Pulmonary artery endothelial cell (primary cell): ENCODE data around the gene FOXL3. TPM values are rescaled to one million over a fixed set of nuclear protein-coding genes. Genes with fewer than 3 reads are reported as not detected.

ENCODE experiments used
- DNase-seq: peaks from one replicate; pipeline ENCODE4 v3.0.0-alpha.2; 2011; ENCODE audit warnings: low read depth, low spot score
- total RNA-seq: library from RNA; depleted of rRNA; stranded (reverse); fragments of >200 nt; gene quantifications from 2 replicates; pipeline ENCODE4 v1.2.3, GENCODE V29; 2014

Gene FOXL3
- total RNA-seq, 1 donor from 2014 or later: not detected

- DNase-seq: no peak
Observed at GRCh38 chr7:266851-267840, 22.8 kb upstream of the FOXL3 start.

- DNase-seq: no peak
Observed at GRCh38 chr7:268991-269390, 21.0 kb upstream of the FOXL3 start.

DNA sequence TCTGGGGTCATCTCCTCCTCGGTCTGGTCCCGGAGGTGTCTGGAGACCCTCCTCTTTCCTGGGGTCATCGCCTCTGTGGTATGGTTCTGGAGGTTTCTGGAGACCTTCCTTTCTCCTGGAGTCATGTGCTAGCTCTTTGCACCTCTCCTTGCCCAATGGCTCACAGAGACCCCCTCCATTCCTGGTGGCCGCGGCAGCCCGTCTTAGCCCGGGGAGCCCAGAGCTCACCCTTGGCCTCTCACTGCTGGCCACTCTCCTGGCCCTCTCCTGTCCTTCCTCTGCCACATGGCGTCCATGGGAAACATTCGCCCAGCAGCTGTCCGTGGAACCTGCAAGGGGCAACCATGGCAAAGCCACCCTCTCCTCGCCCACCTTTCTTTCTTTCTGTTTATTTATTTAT lies 20.2 kb upstream of the FOXL3 start:
- no peak for DNase-seq

- no peak for DNase-seq
Observed at GRCh38 chr7:270351-270983, 19.5 kb upstream of the FOXL3 start.

GRCh38 chr7:271266-272107 lies 18.5 kb upstream of the FOXL3 start:
- DNase-seq: no peak

DNA sequence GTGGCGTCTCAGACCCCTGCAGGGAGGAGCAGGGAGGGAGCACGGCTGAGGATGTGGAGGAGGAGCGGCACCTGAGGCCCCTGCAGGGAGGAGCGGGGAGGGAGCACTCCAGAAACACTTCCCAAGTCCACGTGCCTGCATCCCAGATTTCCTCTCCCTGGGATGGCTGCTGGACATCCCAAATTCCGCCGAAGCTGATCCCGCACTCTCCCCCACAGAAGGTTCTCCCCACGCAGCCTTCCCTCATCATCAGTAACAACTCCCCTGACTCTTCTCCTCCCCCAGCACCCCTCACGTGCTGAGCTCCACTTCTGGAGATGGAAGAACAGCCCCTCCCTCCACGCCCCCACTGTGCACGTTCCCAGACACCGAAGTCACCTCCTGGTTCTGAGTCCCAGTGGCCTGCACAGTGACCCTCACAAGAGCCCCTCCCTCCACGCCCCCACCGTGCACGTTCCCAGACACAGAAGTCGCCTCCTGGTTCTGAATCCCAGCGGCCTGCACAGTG lies 17.8 kb upstream of the FOXL3 start:
- DNase-seq: no peak

DNA sequence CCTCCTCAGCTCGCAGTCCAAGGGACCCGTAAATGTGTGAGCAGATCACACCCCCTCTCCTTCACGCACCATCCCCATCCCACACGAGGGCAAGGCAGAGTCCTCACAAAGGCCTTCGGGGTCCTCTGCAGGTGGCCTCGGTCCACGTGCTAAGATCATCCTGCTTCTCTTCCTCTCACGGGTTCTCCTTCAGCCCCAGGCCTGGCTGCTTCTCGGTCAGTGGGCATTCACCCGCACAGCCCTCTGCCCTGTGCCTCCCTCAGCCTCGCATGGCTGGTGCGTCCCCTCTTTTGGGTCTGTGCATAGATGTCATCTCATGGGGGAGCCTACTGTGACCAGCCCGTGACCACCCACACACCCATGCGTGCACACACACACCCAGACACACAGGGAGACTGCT lies 17.3 kb upstream of the FOXL3 start:
- DNase-seq: no peak

GRCh38 chr7:273327-273726 lies 16.6 kb upstream of the FOXL3 start:
- DNase-seq: no peak

GRCh38 chr7:274266-274665 lies 15.7 kb upstream of the FOXL3 start:
- DNase-seq: no peak

DNA sequence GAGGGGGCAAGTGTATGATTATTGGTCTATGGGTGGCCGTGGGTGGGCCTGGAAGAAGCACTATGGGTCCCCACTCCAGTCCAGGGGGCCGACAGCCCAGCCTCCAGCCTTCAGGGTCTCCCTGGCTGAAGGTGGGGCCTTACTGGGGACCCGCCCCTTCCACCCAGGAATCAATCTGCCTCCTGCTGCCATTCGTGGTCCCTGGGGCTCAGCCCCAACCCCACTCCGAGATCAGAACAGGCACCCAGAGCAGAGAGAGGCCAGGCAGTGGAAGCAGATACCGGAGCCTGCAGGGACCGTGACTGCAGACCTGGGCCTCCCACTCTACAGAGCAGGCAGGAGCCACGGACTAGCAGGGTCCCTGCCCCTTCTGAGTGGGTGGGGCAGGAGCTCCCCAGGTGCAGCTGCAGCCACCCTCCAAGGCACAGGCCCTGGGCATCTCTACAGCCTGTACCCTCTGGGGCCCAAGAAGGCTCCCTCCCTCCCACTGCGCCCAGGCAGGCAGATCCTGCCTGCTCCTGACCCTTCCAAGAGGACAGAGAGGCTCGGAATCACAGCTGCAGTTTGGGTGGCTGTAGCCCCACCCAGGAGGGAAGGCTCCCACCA lies 13.6 kb upstream of the FOXL3 start:
- DNase-seq: no peak

GRCh38 chr7:277228-277627 lies 12.7 kb upstream of the FOXL3 start:
- no peak for DNase-seq

DNA sequence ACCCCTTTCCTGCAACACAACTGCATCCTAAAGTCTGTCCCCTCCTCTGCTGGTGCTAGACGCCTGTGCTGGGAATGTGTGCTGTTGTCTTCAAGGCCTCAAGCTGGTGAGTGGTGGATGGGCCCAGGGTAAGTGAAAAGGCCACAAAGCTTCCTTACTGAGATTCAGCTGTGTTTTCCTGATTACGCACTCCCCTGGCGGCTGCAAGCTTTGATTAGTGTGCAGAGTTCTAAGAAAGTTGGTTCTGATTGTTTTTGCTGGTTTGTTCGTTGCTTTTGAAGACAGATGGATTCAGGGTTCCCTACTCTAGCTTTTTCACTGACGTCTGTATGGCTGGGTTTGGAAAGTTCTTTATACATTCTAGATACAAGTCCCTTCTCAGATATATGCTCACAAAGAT lies 11.9 kb upstream of the FOXL3 start:
- no peak for DNase-seq

DNA sequence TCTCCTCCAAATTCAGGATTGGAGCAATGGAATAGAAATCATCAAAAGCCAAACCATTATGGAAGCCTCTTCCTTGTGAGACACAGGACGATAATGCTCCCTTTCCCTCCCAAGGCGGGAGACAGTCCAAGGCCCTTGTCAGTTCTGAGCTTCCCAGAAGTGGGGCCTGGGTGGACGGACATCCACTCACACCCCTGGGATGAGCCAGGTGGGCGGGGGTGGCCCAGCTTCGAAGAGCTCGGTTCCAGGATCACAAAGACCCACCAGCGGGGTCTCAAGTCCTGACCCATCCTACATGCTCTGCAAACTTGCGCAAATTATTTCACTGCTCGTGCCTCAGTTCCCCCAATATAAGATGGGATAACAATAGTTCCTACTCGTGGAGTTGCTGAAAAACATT lies 10.1 kb upstream of the FOXL3 start:
- DNase-seq: no peak

GRCh38 chr7:280461-280860 lies 9.5 kb upstream of the FOXL3 start:
- no peak for DNase-seq

- no peak for DNase-seq
Observed at GRCh38 chr7:281637-282036, 8.3 kb upstream of the FOXL3 start.

DNA sequence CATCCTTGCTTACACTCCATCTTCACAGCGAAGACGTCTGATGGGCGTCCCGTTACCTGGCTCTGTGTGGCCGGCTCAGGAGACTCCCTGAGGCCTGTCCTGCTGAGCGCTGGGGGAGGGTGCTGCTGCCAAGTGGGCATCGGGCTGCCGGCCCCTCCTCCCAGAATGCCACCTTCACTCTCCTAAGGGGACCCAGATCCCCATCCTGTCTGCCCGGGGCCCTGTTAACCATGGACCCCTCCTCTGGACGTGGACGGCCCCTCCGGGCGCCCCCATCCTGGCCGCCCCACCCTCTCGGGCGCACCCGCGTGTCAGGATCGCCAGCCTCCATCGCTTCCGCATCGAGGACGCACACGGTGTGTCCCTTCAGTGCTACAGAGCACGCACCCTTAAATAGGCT lies 7.3 kb upstream of the FOXL3 start:
- no peak for DNase-seq

DNA sequence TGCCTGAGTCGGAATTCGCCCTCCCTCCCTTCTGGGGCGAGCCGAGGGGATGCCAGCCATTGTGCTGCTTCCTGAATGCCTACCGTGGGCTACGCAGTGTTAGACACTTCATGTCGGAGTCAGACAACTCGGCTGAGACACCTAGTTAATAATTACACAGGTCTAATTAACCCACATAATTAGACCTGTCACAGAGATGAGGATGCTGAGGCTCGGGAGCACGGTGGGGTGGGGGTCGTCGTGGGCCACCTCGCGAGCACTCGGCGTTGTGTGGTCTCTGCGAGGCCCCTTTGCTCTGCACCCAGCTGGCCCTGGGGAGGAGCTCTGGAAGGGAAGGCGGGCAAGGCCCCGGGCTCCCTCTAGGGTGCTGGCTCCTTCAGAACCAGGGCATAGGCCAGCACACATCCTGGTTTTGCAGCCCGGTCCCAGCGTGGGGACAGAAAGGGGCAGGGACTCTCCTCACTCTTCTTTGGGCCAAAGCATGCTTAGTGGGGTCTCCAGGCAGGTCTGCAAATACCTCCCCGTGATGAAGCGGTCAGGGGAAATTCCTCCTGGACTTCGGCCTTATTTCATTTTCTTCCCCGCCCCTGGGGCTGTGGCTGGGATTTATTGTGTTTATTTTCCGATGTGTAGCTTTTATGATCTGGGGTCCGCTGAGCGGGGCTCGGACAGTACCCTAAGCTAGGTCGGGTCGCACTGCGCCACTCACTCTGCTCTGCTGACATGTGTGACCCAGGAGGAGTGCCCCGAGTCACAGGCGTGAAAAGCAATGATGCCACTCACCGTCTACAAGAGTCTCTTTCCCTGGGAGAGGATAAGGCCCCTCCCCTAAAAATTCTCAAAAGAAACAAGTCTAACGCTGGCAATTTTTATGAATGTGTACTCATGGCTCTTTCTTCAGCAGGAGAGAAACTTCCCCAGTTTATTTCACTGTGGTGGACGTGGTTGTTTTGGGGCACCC lies 4.9 kb upstream of the FOXL3 start:
- DNase-seq: no peak

GRCh38 chr7:285731-286130 lies 4.2 kb upstream of the FOXL3 start:
- DNase-seq: no peak

DNA sequence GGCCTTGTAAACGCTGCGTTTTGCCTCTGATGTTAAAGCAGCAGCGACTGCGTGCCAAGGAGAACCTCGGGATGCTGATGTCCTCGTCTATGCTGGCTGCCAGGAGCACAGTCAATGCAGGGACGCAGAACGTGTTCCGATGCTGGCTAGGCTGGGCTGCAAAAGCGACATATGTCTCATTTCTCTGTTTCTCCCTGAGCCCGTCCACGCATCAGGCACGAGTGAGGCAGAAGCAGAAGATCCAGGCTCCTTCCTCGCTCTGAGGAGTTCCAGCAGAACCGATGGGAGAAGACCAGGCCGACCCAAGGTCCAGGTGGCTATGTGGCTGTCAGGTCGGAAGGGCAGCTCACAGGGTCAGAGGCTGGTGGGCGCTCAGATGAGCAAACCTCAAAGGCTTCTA lies 3.7 kb upstream of the FOXL3 start:
- DNase-seq: no peak

- no peak for DNase-seq
Observed at GRCh38 chr7:288671-289101, 1.3 kb upstream of the FOXL3 start.
